HepG2 (cell line): ENCODE measurements around the gene PLA2G4B. TPM values are rescaled to one million over a fixed set of nuclear protein-coding genes. Genes with fewer than 3 reads are reported as not detected.

Experiments
- ATAC-seq: fragments of 200-7000 bp; cut with Tn5 transposase; 3 replicates; pipeline ENCODE4 v1.9.1; 2020; ENCODE audit warnings: mild to moderate bottlenecking, moderate library complexity
- BruUV-seq: library from RNA; stranded (reverse); fragments of 400-500 nt; replicated peaks from 2 replicates; lab custom pipeline; 2021; lab: Mats Ljungman, UMichigan
- CTCF ChIA-PET: fragments of 300-600 bp; formaldehyde crosslinking; extraction: SDS; loops from one replicate; lab custom pipeline; 2021; ENCODE audit warnings: low total read pairs, inconsistent platforms, low intra/inter-chr PET ratio; lab: Yijun Ruan, JAX
- POLR2A ChIA-PET: fragments of 350-600 bp; sonication (Branson Sonifier 250); formaldehyde crosslinking; loops from one replicate; lab custom pipeline; 2020; ENCODE audit warnings: antibody characterized with exemption, inconsistent platforms; lab: Yijun Ruan, JAX
- DNase-seq: peaks from one replicate; pipeline ENCODE4 v3.0.0-alpha.2; 2015; ENCODE audit warnings: low spot score
- FAIRE-seq: peaks from 3 replicates; lab custom pipeline; 2011; peaks lifted over from hg19 to GRCh38; lab: Jason Lieb, UNC
- H2AFZ ChIP-seq: one replicate; pipeline ENCODE4 v1.6.1; 2011; ENCODE audit warnings: low read length, inconsistent platforms
- H3K27ac ChIP-seq: fragments of 300-600 bp; 3 replicates; pipeline ENCODE4 v1.8.0; 2011; ENCODE audit warnings: mixed run types, mild to moderate bottlenecking, mixed read lengths, low read length, inconsistent platforms; ENCODE audit not compliant: insufficient read depth; ENCODE audit errors: extremely low read length
- H3K27me3 ChIP-seq, 2 experiments: fragments of 200-600 bp in 1 of 2; 2 replicates in 1 of 2; 3 replicates in 1 of 2; pipeline versions ENCODE4 v1.6.0 to v1.8.0; 2011; ENCODE audit warnings: low read length in 2 of 2, mild to moderate bottlenecking in 2 of 2, moderate library complexity in 2 of 2, inconsistent platforms in 1 of 2; ENCODE audit not compliant: insufficient read depth in 2 of 2, control insufficient read depth in 1 of 2
- H3K36me3 ChIP-seq, 2 experiments: fragments of 200-600 bp in 1 of 2; replicated peaks in 1 of 2; 2 replicates in 1 of 2; 3 replicates in 1 of 2; pipeline versions ENCODE4 v1.5.1 to v1.8.0; 2011; ENCODE audit warnings: low read length in 2 of 2, inconsistent platforms in 1 of 2; ENCODE audit not compliant: insufficient read depth in 2 of 2, control insufficient read depth in 1 of 2
- H3K4me1 ChIP-seq: 2 replicates; pipeline ENCODE4 v1.5.1; 2012; ENCODE audit warnings: low read length, inconsistent platforms; ENCODE audit not compliant: insufficient read depth
- H3K4me2 ChIP-seq: 2 replicates; pipeline ENCODE4 v1.6.0; 2011; ENCODE audit warnings: low read depth, low read length, inconsistent platforms
- H3K4me3 ChIP-seq, 3 experiments: fragments of 200-600 bp in 1 of 3; sonication (generic), shearing (Covaris generic) in 1 of 3; replicated peaks in 1 of 3; 2 replicates each; pipeline ENCODE4 v1.5.1; 2011 to 2016; ENCODE audit warnings: low read length in 3 of 3, inconsistent platforms in 2 of 3, low read depth in 2 of 3, mild to moderate bottlenecking in 2 of 3, control low read depth in 1 of 3, mixed read lengths in 1 of 3; ENCODE audit not compliant: insufficient read depth in 1 of 3
- H3K79me2 ChIP-seq: one replicate; pipeline ENCODE4 v1.6.1; 2011; ENCODE audit warnings: low read length, inconsistent platforms; ENCODE audit not compliant: insufficient read depth
- H3K9ac ChIP-seq: 2 replicates; pipeline ENCODE4 v1.6.0; 2011; ENCODE audit warnings: mild to moderate bottlenecking, low read depth, low read length, inconsistent platforms; ENCODE audit not compliant: insufficient read depth
- H3K9me3 ChIP-seq: 2 replicates; pipeline ENCODE4 v1.5.1; 2012; ENCODE audit warnings: mild to moderate bottlenecking, low read length
- H4K20me1 ChIP-seq: 2 replicates; pipeline ENCODE4 v1.6.0; 2011; ENCODE audit warnings: inconsistent platforms, mild to moderate bottlenecking, low read length, moderate library complexity; ENCODE audit not compliant: insufficient read depth
- CREB1 ChIP-seq, 2 experiments: fragments of 450-650 bp in 1 of 2; IDR thresholded peaks; 2 replicates each; pipeline ENCODE4 v1.6.1; 2016 to 2017; ENCODE audit warnings: control low read depth in 1 of 2, mild to moderate bottlenecking in 1 of 2, missing compliant biosample characterization in 1 of 2, missing genetic modification characterization in 1 of 2
- DNMT3B ChIP-seq: conservative IDR thresholded peaks from 2 replicates; pipeline ENCODE4 v1.6.1; 2016; ENCODE audit warnings: missing biosample characterization, control low read depth
- JUNB ChIP-seq: sonication (generic); formaldehyde crosslinking; IDR thresholded peaks from 2 replicates; pipeline ENCODE4 v1.8.0; 2022; ENCODE audit warnings: missing genetic modification reagents, mild to moderate bottlenecking, borderline replicate concordance
- KDM1A ChIP-seq: IDR thresholded peaks from 2 replicates; pipeline ENCODE4 v1.6.1; 2016; ENCODE audit warnings: missing compliant biosample characterization
- RBM39 ChIP-seq: fragments of 200-400 bp; formaldehyde crosslinking; IDR thresholded peaks from one replicate; pipeline ENCODE4 v1.6.1; 2018; ENCODE audit warnings: antibody characterized with exemption, mild to moderate bottlenecking, low read depth, low read length; ENCODE audit not compliant: poor library complexity, severe bottlenecking
- RFX1 ChIP-seq: fragments of 450-650 bp; IDR thresholded peaks from 2 replicates; pipeline ENCODE4 v1.6.1; 2017
- SAP130 ChIP-seq: IDR thresholded peaks from 2 replicates; pipeline ENCODE4 v1.6.1; 2016; ENCODE audit warnings: low read depth
- STAG1 ChIP-seq: sonication (generic); formaldehyde crosslinking; IDR thresholded peaks from 2 replicates; pipeline ENCODE4 v1.4.0; 2020; ENCODE audit warnings: missing genetic modification reagents
- ZNF343 ChIP-seq: sonication (generic); formaldehyde crosslinking; IDR thresholded peaks from 2 replicates; pipeline ENCODE4 v1.4.0; 2020; ENCODE audit warnings: mild to moderate bottlenecking, missing genetic modification reagents
- ZNF567 ChIP-seq: sonication (generic); formaldehyde crosslinking; IDR thresholded peaks from 2 replicates; pipeline ENCODE4 v1.8.1; 2023; ENCODE audit warnings: mild to moderate bottlenecking, missing genetic modification reagents, borderline replicate concordance
- ZNF607 ChIP-seq: sonication (generic); formaldehyde crosslinking; IDR thresholded peaks from 2 replicates; pipeline ENCODE4 v1.5.1; 2020; ENCODE audit warnings: missing genetic modification reagents, mild to moderate bottlenecking, borderline replicate concordance
- ZSCAN25 ChIP-seq: sonication (generic); formaldehyde crosslinking; IDR thresholded peaks from 2 replicates; pipeline ENCODE4 v1.8.0; 2022; ENCODE audit warnings: mild to moderate bottlenecking, missing genetic modification reagents
- WGBS: methylation state at CpG from one replicate; pipeline ENCODE4 v1.1.6; 2017; ENCODE audit warnings: low lambda C conversion rate; 5-methylcytosine and 5-hydroxymethylcytosine counted together
- in situ Hi-C: cut with HindIII; loops from 2 replicates; pipeline ENCODE4 v1.10.0; 2017; ENCODE audit warnings: low pct_unique_long_range_greater_than_20kb; ENCODE audit not compliant: extremely low pct_ligation_motif_present
- intact Hi-C: fragments of 100-400 bp; cut with micrococcal nuclease; formaldehyde crosslinking; loops from one replicate; pipeline ENCODE4 v1.10.0; 2022; ENCODE audit not compliant: unreplicated experiment
- polyA plus RNA-seq, 8 experiments: library from polyadenylated mRNA; depleted of rRNA in 3 of 8; stranded (reverse) in 7 of 8; unstranded in 1 of 8; fragments of >200 nt; fragmentation: Illumina TruSeq in 4 of 8; extraction: Trizol in 4 of 8; gene quantifications; 2 replicates each; pipeline versions ENCODE4 v1.2.1 to v1.2.3, GENCODE V29; 2011 to 2016; ENCODE audit warnings: low read depth in 4 of 8, missing spikeins in 1 of 8, mixed read lengths in 1 of 8; ENCODE audit not compliant: insufficient read depth in 1 of 8
- total RNA-seq, 5 experiments: library from RNA; depleted of rRNA; stranded (reverse); fragments of >200 nt; fragmentation: Illumina TruSeq; extraction: Trizol; gene quantifications; 2 replicates each; pipeline ENCODE4 v1.2.3, GENCODE V29; 2016; ENCODE audit warnings: low read depth in 1 of 5
- TF ChIP-seq, protein P1 (sequence below): IDR thresholded peaks from 2 replicates; pipeline ENCODE4 v1.6.1; 2016; ENCODE audit warnings: missing genetic modification reagents, missing compliant biosample characterization
- TF ChIP-seq, protein P2 (sequence below): sonication (generic); formaldehyde crosslinking; IDR thresholded peaks from 2 replicates; pipeline ENCODE4 v1.5.0; 2020; ENCODE audit warnings: mild to moderate bottlenecking, missing genetic modification reagents, moderate library complexity
- TF ChIP-seq, protein P3 (sequence below): sonication (generic); formaldehyde crosslinking; IDR thresholded peaks from 2 replicates; pipeline ENCODE4 v1.4.0; 2020; ENCODE audit warnings: missing genetic modification reagents

The PLA2G4B gene
- total and polyA plus RNA-seq, 2 of the 13 experiments (the other 11 are each of a cell fraction or from before 2014, with no cell fraction given), result 5.1 to 8.0 TPM

DNA sequence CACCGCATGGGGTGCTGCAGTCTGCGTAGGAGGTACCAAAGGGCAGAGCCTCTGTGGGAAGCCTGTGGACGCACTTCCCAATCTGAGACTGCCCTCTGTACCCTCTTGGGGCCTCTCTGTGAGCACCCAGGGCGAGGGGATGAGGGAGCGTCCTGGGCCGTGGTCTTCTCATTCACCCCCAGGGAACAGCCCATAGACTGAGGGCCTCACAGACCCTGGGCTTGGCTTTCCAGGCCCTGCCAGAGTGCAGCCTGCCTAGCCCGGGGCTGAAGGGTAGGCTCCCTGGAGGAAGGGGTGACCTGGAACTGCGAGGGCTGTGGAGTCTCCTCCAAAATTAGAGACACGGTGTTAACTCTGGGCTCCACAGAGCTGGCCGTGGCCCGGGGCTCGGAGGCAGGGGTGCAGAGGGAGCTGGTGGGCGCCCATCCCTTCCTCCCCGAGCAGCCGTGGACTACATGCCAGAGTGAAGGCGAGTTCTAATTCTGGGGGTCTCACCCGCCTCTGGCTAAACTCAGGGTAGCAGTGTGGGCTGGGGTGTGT is 55.7 kb downstream of the PLA2G4B start:
- in situ Hi-C loops, result no loop called here
- no CpG with 5 or more reads among the region's 17 CpGs for WGBS
- H3K79me2 ChIP-seq, result no peaks in the 10 kb centered on the region
- FAIRE-seq, result no peak
- H3K27ac ChIP-seq, result no peak overlapping the region
- 0 out of 2 replicates have a peak, but pooled peaks have one; percentile 4 for TF ChIP-seq SAP130 (CRISPR knock-in tag)
- TF ChIP-seq, protein P1, sequence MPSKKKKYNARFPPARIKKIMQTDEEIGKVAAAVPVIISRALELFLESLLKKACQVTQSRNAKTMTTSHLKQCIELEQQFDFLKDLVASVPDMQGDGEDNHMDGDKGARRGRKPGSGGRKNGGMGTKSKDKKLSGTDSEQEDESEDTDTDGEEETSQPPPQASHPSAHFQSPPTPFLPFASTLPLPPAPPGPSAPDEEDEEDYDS (CRISPR knock-in tag), result no peak
- TF ChIP-seq, all 625 proteins: peak for 1
- DNase-seq (no peak), ATAC-seq (peak; percentile 31)
- ChIA-PET POLR2A (interaction anchor here (1.1 kb wide), 1 partner anchor 10 kb away, joined by 3 read pairs; no protein-coding TSS in a partner anchor), CTCF (no interaction called here)
- peak overlapping the region in 1 of 3 experiments; percentile 35; a peak in 2 of 6 replicates for H3K4me3 ChIP-seq
- H4K20me1 ChIP-seq, result no peaks in the 10 kb centered on the region
- no peaks in the 10 kb centered on the region for H3K9me3 ChIP-seq
- intact Hi-C loops, result no loop called here
- H3K4me2 ChIP-seq, result peak overlapping the region; percentile 64
- peaks cover 4 to 32% of the 10 kb centered on the region in 2 experiments; a peak in 4 of 5 replicates for H3K27me3 ChIP-seq
- BruUV-seq, result no TSS peak
- H3K9ac ChIP-seq, result no peak overlapping the region
- H2AFZ ChIP-seq, result no peak overlapping the region
- peaks cover 30% of the 10 kb centered on the region for H3K4me1 ChIP-seq
- H3K36me3 ChIP-seq, result no peaks in the 10 kb centered on the region

DNA sequence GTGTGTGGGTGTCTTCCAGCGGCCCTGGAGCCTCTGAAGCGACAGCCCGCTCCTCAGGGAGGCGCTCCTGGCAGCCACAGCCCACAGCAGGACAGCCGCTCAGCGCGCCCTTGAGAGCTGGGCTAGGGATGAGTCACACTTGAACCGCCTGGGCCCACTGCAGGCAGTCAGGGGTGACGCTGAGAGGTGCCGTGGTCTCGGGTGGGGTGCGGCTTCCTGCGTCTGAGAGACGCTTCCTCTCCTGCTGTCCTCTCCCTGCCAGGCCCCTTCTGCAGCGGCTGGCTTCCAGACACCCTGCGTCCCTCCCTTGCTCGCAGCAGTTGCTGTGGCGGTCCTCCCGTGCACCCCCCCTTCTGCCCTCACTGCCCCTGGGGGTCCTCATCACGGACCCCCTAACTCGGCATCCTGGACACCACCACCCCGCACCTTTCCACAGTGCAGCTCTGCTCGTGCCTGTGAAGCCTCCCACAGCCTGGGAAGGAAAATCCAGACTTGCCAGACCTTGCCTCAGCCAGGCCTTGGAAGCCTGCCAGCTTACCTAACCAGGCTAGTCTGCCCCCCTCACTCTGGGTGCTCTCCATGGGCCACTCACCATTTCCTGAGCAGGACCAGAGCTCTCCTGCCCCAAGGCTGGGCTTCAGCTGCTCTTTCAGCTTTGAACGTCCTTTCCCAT is 56.3 kb downstream of the PLA2G4B start:
- no peaks in the 10 kb centered on the region for H4K20me1 ChIP-seq
- no peak for FAIRE-seq
- CTCF ChIA-PET, result no interaction called here
- peak overlapping the region; percentile 1; the same call in 1 of the 2 replicates for H3K9ac ChIP-seq
- H2AFZ ChIP-seq, result no peak overlapping the region
- H3K4me3 ChIP-seq, result peak overlapping the region in 2 of 3 experiments; percentile 35 to 42; a peak in 3 of 6 replicates
- H3K27ac ChIP-seq, result no peak overlapping the region
- no peaks in the 10 kb centered on the region for H3K36me3 ChIP-seq
- POLR2A ChIA-PET, result interaction anchor here (1.1 kb wide), 1 partner anchor 10 kb away, joined by 3 read pairs; no protein-coding TSS in a partner anchor
- H3K9me3 ChIP-seq, result no peaks in the 10 kb centered on the region
- peaks cover 4 to 30% of the 10 kb centered on the region in 2 experiments; a peak in 4 of 5 replicates for H3K27me3 ChIP-seq
- H3K4me2 ChIP-seq, result peak overlapping the region; percentile 64
- no peaks in the 10 kb centered on the region for H3K79me2 ChIP-seq
- intact Hi-C loops (no loop called here), in situ Hi-C loops (no loop called here)
- BruUV-seq, result no TSS peak
- ATAC-seq, result peak; percentile 87
- 33% methylated on average over 8 of the region's 24 CpGs for WGBS
- peaks cover 30% of the 10 kb centered on the region for H3K4me1 ChIP-seq
- DNase-seq, result peak; percentile 35
- TF ChIP-seq STAG1 (CRISPR knock-in tag), result peak; percentile 25
- peak; percentile 25 for TF ChIP-seq RBM39
- TF ChIP-seq DNMT3B, result no peak
- no peak for TF ChIP-seq KDM1A
- TF ChIP-seq ZNF607 (CRISPR knock-in tag), result no peak
- TF ChIP-seq, protein P2, sequence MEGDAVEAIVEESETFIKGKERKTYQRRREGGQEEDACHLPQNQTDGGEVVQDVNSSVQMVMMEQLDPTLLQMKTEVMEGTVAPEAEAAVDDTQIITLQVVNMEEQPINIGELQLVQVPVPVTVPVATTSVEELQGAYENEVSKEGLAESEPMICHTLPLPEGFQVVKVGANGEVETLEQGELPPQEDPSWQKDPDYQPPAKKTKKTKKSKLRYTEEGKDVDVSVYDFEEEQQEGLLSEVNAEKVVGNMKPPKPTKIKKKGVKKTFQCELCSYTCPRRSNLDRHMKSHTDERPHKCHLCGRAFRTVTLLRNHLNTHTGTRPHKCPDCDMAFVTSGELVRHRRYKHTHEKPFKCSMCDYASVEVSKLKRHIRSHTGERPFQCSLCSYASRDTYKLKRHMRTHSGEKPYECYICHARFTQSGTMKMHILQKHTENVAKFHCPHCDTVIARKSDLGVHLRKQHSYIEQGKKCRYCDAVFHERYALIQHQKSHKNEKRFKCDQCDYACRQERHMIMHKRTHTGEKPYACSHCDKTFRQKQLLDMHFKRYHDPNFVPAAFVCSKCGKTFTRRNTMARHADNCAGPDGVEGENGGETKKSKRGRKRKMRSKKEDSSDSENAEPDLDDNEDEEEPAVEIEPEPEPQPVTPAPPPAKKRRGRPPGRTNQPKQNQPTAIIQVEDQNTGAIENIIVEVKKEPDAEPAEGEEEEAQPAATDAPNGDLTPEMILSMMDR (CRISPR knock-in tag), result peak; percentile 49
- no peak for TF ChIP-seq JUNB (CRISPR knock-in tag)
- TF ChIP-seq, protein P3, sequence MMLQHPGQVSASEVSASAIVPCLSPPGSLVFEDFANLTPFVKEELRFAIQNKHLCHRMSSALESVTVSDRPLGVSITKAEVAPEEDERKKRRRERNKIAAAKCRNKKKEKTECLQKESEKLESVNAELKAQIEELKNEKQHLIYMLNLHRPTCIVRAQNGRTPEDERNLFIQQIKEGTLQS (CRISPR knock-in tag), result peak; percentile 52; the same call in 1 of the 2 replicates
- no peak for TF ChIP-seq ZNF343 (CRISPR knock-in tag)
- TF ChIP-seq RFX1, result no peak
- 0 out of 2 replicates have a peak, but pooled peaks have one; percentile 3 for TF ChIP-seq CREB1 (IDR thresholded peaks at IDR 0.05)
- TF ChIP-seq CREB1 (CRISPR knock-in tag; IDR thresholded peaks at IDR 0.05), result no peak
- no peak for TF ChIP-seq ZNF567 (CRISPR knock-in tag)
- TF ChIP-seq ZSCAN25, result 0 out of 2 replicates have a peak, but pooled peaks have one; percentile 34
